Measurements from ENCODE around the gene NUMA1. TPM values are rescaled to one million over a fixed set of nuclear protein-coding genes. Genes with fewer than 3 reads are reported as not detected.

NUMA1 gene
- total and polyA plus RNA-seq, 9 of the 15 experiments (the other 6 are each of a cell fraction or from before 2014, with no cell fraction given): 4.1 to 104 (median 51.2) TPM

GRCh38 chr11:71995726-71996291 is 84.5 kb downstream of the NUMA1 start (continued):
- TF ChIP-seq ZNF140 (CRISPR knock-in tag; IDR thresholded peaks at IDR 0.05) (no peak), TCF7L2 (IDR thresholded peaks at IDR 0.05; ENCODE audit: low read depth, low read length) (no peak), MEIS2 (IDR thresholded peaks at IDR 0.05; ENCODE audit: partially characterized antibody) (peak; percentile 62), ZNF592 (IDR thresholded peaks at IDR 0.05) (0 out of 2 replicates have a peak, but pooled peaks have one; percentile 18), CBX1 (IDR thresholded peaks at IDR 0.05; ENCODE audit: low read depth) (no peak), ZNF175 (CRISPR knock-in tag; IDR thresholded peaks at IDR 0.05; ENCODE audit: low read depth) (peak; percentile 69; the same call in 1 of the 2 replicates), E2F6 (IDR thresholded peaks at IDR 0.05; ENCODE audit: borderline replicate concordance in 1 of 2, extremely low read depth in 1 of 2, insufficient read depth in 1 of 2, insufficient read length in 1 of 2, low read depth in 1 of 2, low read length in 1 of 2, poor library complexity in 1 of 2, severe bottlenecking in 1 of 2) (no peak), MTF1 (CRISPR knock-in tag; IDR thresholded peaks at IDR 0.05; ENCODE audit: borderline replicate concordance) (no peak), HDAC8 (tag; IDR thresholded peaks at IDR 0.05) (no peak), FIP1L1 (IDR thresholded peaks at IDR 0.05; ENCODE audit: low read depth, low read length, poor library complexity, severe bottlenecking) (no peak), BCLAF1 (IDR thresholded peaks at IDR 0.05; ENCODE audit: borderline replicate concordance in 1 of 2, control insufficient read depth in 1 of 2, low read depth in 2 of 2, low read length in 1 of 2) (no peak), CHAMP1 (IDR thresholded peaks at IDR 0.05) (0 out of 2 replicates have a peak, but pooled peaks have one; percentile 13), DDX20 (tag; IDR thresholded peaks at IDR 0.05; ENCODE audit: low read depth) (no peak)

Data from K562 (cell line).